KOPT-K1 (cell line): ENCODE results near the gene CIRBP.

ENCODE experiments used
- H3K27ac ChIP-seq: fragments of 200-600 bp; sonication (generic); 2 replicates; pipeline ENCODE4 v1.5.1; 2016; ENCODE audit warnings: antibody characterized with exemption, mild to moderate bottlenecking, low read depth, low read length; ENCODE audit not compliant: poor library complexity, severe bottlenecking
- H3K36me3 ChIP-seq: fragments of 200-600 bp; sonication (generic); 2 replicates; pipeline ENCODE4 v1.5.1; 2017; ENCODE audit warnings: antibody characterized with exemption, mild to moderate bottlenecking, low read length, moderate library complexity; ENCODE audit not compliant: insufficient read depth
- H3K9me3 ChIP-seq: fragments of 200-600 bp; sonication (generic); 2 replicates; pipeline ENCODE4 v1.5.1; 2017; ENCODE audit warnings: antibody characterized with exemption, low read length, mild to moderate bottlenecking; ENCODE audit not compliant: insufficient read depth, poor library complexity, severe bottlenecking

Gene CIRBP

GRCh38 chr19:1290196-1290702, 21.1 kb downstream of the CIRBP start:
- no peak overlapping the region for H3K27ac ChIP-seq
- no peaks in the 10 kb centered on the region for H3K36me3 ChIP-seq

GRCh38 chr19:1290703-1291651, 21.8 kb downstream of the CIRBP start:
- Histone ChIP-seq H3K36me3 (no peaks in the 10 kb centered on the region), H3K27ac (no peak overlapping the region), H3K9me3 (no peaks in the 10 kb centered on the region)

More at GRCh38 chr19:1290196-1290702, 21.1 kb downstream of the CIRBP start:
- H3K9me3 ChIP-seq: no peaks in the 10 kb centered on the region

GRCh38 chr19:1291761-1292418, 22.8 kb downstream of the CIRBP start:
- Histone ChIP-seq H3K9me3 (no peaks in the 10 kb centered on the region), H3K27ac (no peak overlapping the region), H3K36me3 (no peaks in the 10 kb centered on the region)

- no peaks in the 10 kb centered on the region for H3K9me3 ChIP-seq
- H3K36me3 ChIP-seq: no peaks in the 10 kb centered on the region
- H3K27ac ChIP-seq: no peak overlapping the region
Measured at GRCh38 chr19:1292419-1293151, 23.5 kb downstream of the CIRBP start.

GRCh38 chr19:1293782-1294604, 24.9 kb downstream of the CIRBP start:
- Histone ChIP-seq H3K9me3 (no peaks in the 10 kb centered on the region), H3K36me3 (no peaks in the 10 kb centered on the region), H3K27ac (no peak overlapping the region)

GRCh38 chr19:1294688-1295087, 25.6 kb downstream of the CIRBP start:
- Histone ChIP-seq H3K27ac (no peak overlapping the region), H3K9me3 (no peaks in the 10 kb centered on the region), H3K36me3 (no peaks in the 10 kb centered on the region)

GRCh38 chr19:1295169-1296012, 26.3 kb downstream of the CIRBP start:
- Histone ChIP-seq H3K27ac (no peak overlapping the region), H3K36me3 (no peaks in the 10 kb centered on the region), H3K9me3 (no peaks in the 10 kb centered on the region)

- no peaks in the 10 kb centered on the region for H3K9me3 ChIP-seq
- H3K36me3 ChIP-seq: no peaks in the 10 kb centered on the region
- no peak overlapping the region for H3K27ac ChIP-seq
Measured at GRCh38 chr19:1296078-1296477, 26.9 kb downstream of the CIRBP start.

- Histone ChIP-seq H3K36me3 (no peaks in the 10 kb centered on the region), H3K9me3 (no peaks in the 10 kb centered on the region), H3K27ac (no peak overlapping the region)
Measured at GRCh38 chr19:1296575-1297271, 27.6 kb downstream of the CIRBP start.

- Histone ChIP-seq H3K9me3 (no peaks in the 10 kb centered on the region), H3K27ac (no peak overlapping the region), H3K36me3 (no peaks in the 10 kb centered on the region)
Measured at GRCh38 chr19:1298235-1298634, 29.1 kb downstream of the CIRBP start.

- Histone ChIP-seq H3K36me3 (no peaks in the 10 kb centered on the region), H3K27ac (no peak overlapping the region), H3K9me3 (no peaks in the 10 kb centered on the region)
Measured at GRCh38 chr19:1299801-1300200, 30.7 kb downstream of the CIRBP start.

- no peaks in the 10 kb centered on the region for H3K9me3 ChIP-seq
- no peaks in the 10 kb centered on the region for H3K36me3 ChIP-seq
- no peak overlapping the region for H3K27ac ChIP-seq
Measured at GRCh38 chr19:1300744-1301490, 31.8 kb downstream of the CIRBP start.
